HCT116 (cell line): ENCODE measurements around the gene MAP1LC3B. TPM values are rescaled to one million over a fixed set of nuclear protein-coding genes. Genes with fewer than 3 reads are reported as not detected.

Experiments used
- ATAC-seq: fragments of 200-7000 bp; cut with Tn5 transposase; 2 replicates; pipeline ENCODE4 v1.9.1; 2020; ENCODE audit warnings: mild to moderate bottlenecking, moderate library complexity
- BruUV-seq: library from RNA; stranded (reverse); fragments of 400-500 nt; replicated peaks from 2 replicates; lab custom pipeline; 2021; lab: Mats Ljungman, UMichigan
- CTCF ChIA-PET: fragments of 300-600 bp; sonication (Branson Sonifier 250); formaldehyde crosslinking; loops from one replicate; lab custom pipeline; 2021; ENCODE audit warnings: antibody characterized with exemption; lab: Charles Lee
- POLR2A ChIA-PET: fragments of 300-600, 350-600 bp; sonication (Branson Sonifier 250); formaldehyde crosslinking; loops from one replicate; lab custom pipeline; 2021; ENCODE audit warnings: antibody characterized with exemption; lab: Charles Lee
- RAD21 ChIA-PET, 2 experiments: fragments of 300-600 bp; sonication (Branson Sonifier 250); formaldehyde crosslinking; loops; one replicate each; lab custom pipeline; 2023; ENCODE audit warnings: low total read pairs in 2 of 2; ENCODE audit not compliant: uncharacterized antibody in 2 of 2, unreplicated experiment in 2 of 2, low non-redundant PET in 1 of 2; lab: Charles Lee
- DNase-seq: peaks from one replicate; pipeline ENCODE4 v3.0.0-alpha.2; 2010; ENCODE audit warnings: low read depth, low spot score
- H2AFZ ChIP-seq: fragments of 200-600 bp; shearing (Covaris generic), sonication (generic); 2 replicates; pipeline ENCODE4 v1.6.1; 2017; ENCODE audit warnings: low read depth, mixed run types, mixed read lengths, antibody characterized with exemption, low read length; ENCODE audit not compliant: poor library complexity, severe bottlenecking
- H3K27ac ChIP-seq: 2 replicates; pipeline ENCODE4 v1.5.1; 2012; ENCODE audit warnings: low read depth, low read length
- H3K27me3 ChIP-seq: fragments of 200-600 bp; sonication (generic); 2 replicates; pipeline ENCODE4 v1.6.1; 2016; ENCODE audit warnings: mixed run types, low read length, mixed read lengths; ENCODE audit not compliant: insufficient read depth
- H3K36me3 ChIP-seq, 2 experiments: fragments of 200-500 bp in 1 of 2; fragments of 200-600 bp in 1 of 2; sonication (Bioruptor generic) in 1 of 2; sonication (generic) in 1 of 2; 2 replicates each; pipeline versions ENCODE4 v1.5.1 to v1.6.1; 2014 to 2016; ENCODE audit warnings: low read length in 2 of 2, inconsistent platforms in 1 of 2, mixed read lengths in 1 of 2, mixed run types in 1 of 2; ENCODE audit not compliant: insufficient read depth in 2 of 2, control insufficient read depth in 1 of 2
- H3K4me1 ChIP-seq, 2 experiments: fragments of 200-600 bp in 1 of 2; sonication (generic) in 1 of 2; 2 replicates each; pipeline versions ENCODE4 v1.5.1 to v1.6.1; 2012 to 2017; ENCODE audit warnings: low read length in 2 of 2, inconsistent platforms in 1 of 2, mild to moderate bottlenecking in 1 of 2, mixed read lengths in 1 of 2, mixed run types in 1 of 2, moderate library complexity in 1 of 2; ENCODE audit not compliant: insufficient read depth in 2 of 2, control insufficient read depth in 1 of 2
- H3K4me2 ChIP-seq: fragments of 200-600 bp; sonication (generic); 2 replicates; pipeline ENCODE4 v1.6.1; 2017; ENCODE audit warnings: mixed run types, low read length, mixed read lengths
- H3K4me3 ChIP-seq, 2 experiments: fragments of 200-600 bp in 1 of 2; sonication (generic) in 1 of 2; replicated peaks in 1 of 2; 2 replicates each; pipeline ENCODE4 v1.5.1; 2011 to 2016; ENCODE audit warnings: low read length in 2 of 2, control low read depth in 1 of 2, low read depth in 1 of 2, mild to moderate bottlenecking in 1 of 2, mixed read lengths in 1 of 2, mixed run types in 1 of 2
- H3K79me2 ChIP-seq: fragments of 200-600 bp; sonication (generic); 2 replicates; pipeline ENCODE4 v1.6.1; 2017; ENCODE audit warnings: mild to moderate bottlenecking, mixed run types, low read length, moderate library complexity, mixed read lengths; ENCODE audit not compliant: insufficient read depth
- H3K9ac ChIP-seq: fragments of 200-600 bp; sonication (generic); 2 replicates; pipeline ENCODE4 v1.6.1; 2016; ENCODE audit warnings: low read length, mixed read lengths
- H3K9me2 ChIP-seq: fragments of 200-600 bp; sonication (generic), shearing (Covaris generic); 2 replicates; pipeline ENCODE4 v1.6.1; 2017; ENCODE audit warnings: mixed run types, mild to moderate bottlenecking, moderate library complexity; ENCODE audit not compliant: insufficient read depth
- H3K9me3 ChIP-seq, 2 experiments: fragments of 200-500 bp in 1 of 2; fragments of 200-600 bp in 1 of 2; sonication (Bioruptor generic) in 1 of 2; sonication (generic) in 1 of 2; 2 replicates each; pipeline ENCODE4 v1.6.1; 2014 to 2017; ENCODE audit warnings: low read length in 2 of 2, mixed read lengths in 2 of 2, inconsistent platforms in 1 of 2, low read depth in 1 of 2, mild to moderate bottlenecking in 1 of 2, mixed run types in 1 of 2, moderate library complexity in 1 of 2; ENCODE audit not compliant: control insufficient read depth in 1 of 2, insufficient read depth in 1 of 2
- H4K20me1 ChIP-seq: fragments of 200-600 bp; sonication (generic), shearing (Covaris generic); 2 replicates; pipeline ENCODE4 v1.6.1; 2017; ENCODE audit warnings: mixed run types, mild to moderate bottlenecking, moderate library complexity; ENCODE audit not compliant: insufficient read depth
- ATF3 ChIP-seq: IDR thresholded peaks from 2 replicates; pipeline ENCODE4 v1.6.1; 2012
- EZH2 ChIP-seq: fragments of 200-600 bp; sonication (generic); IDR thresholded peaks from 2 replicates; pipeline ENCODE4 v1.6.1; 2017; ENCODE audit warnings: antibody characterized with exemption, mixed run types
- FOSL1 ChIP-seq: IDR thresholded peaks from 2 replicates; pipeline ENCODE4 v1.6.1; 2012; ENCODE audit warnings: low read depth
- JUND ChIP-seq: IDR thresholded peaks from 2 replicates; pipeline ENCODE4 v1.6.1; 2012
- RAD21 ChIP-seq: IDR thresholded peaks from 2 replicates; pipeline ENCODE4 v1.6.1; 2012; ENCODE audit warnings: low read depth, mild to moderate bottlenecking
- REST ChIP-seq: IDR thresholded peaks from 2 replicates; pipeline ENCODE4 v1.6.1; 2012; ENCODE audit warnings: low read depth
- SIN3A ChIP-seq: IDR thresholded peaks from 2 replicates; pipeline ENCODE4 v1.6.1; 2012; ENCODE audit warnings: low read depth
- SP1 ChIP-seq: IDR thresholded peaks from 2 replicates; pipeline ENCODE4 v1.6.1; 2012; ENCODE audit warnings: low read depth
- TCF7L2 ChIP-seq: IDR thresholded peaks from 2 replicates; pipeline ENCODE4 v1.7.0; 2011; ENCODE audit warnings: borderline replicate concordance, inconsistent platforms; ENCODE audit not compliant: insufficient read depth, insufficient read length; ENCODE audit errors: extremely low read depth
- ZFX ChIP-seq: fragments of 450-650 bp; IDR thresholded peaks from 2 replicates; pipeline ENCODE4 v1.6.1; 2017
- intact Hi-C: fragments of 100-400 bp; cut with micrococcal nuclease; formaldehyde crosslinking; loops from 2 replicates; pipeline ENCODE4 v1.10.0; 2022
- total RNA-seq: library from RNA; stranded (reverse); gene quantifications from one replicate; pipeline ENCODE4 v1.2.1, GENCODE V29; 2021; ENCODE audit not compliant: unreplicated experiment
- TF ChIP-seq, protein P1 (sequence below), 3 experiments: fragments of 200-600 bp in 1 of 3; sonication (generic) in 1 of 3; IDR thresholded peaks in 2 of 3; conservative IDR thresholded peaks in 1 of 3; 2 replicates each; pipeline ENCODE4 v1.5.1; 2012 to 2017; ENCODE audit warnings: low read depth in 2 of 3, low read length in 2 of 3, antibody characterized with exemption in 1 of 3, borderline replicate concordance in 1 of 3, control low read depth in 1 of 3, mild to moderate bottlenecking in 1 of 3, mixed read lengths in 1 of 3, mixed run types in 1 of 3, moderate library complexity in 1 of 3; ENCODE audit not compliant: insufficient read depth in 1 of 3

MAP1LC3B gene
- total RNA-seq, 1 experiment from 2014 or later = 93.8 TPM

GRCh38 chr16:87350681-87351319, 41.3 kb upstream of the MAP1LC3B start:
- H3K4me1 ChIP-seq = no peaks in the 10 kb centered on the region
- H3K4me3 ChIP-seq = no peak overlapping the region
- H3K27me3 ChIP-seq = no peaks in the 10 kb centered on the region
- peaks cover 34% of the 10 kb centered on the region; the same call in 1 of the 2 replicates for H3K79me2 ChIP-seq
- no peaks in the 10 kb centered on the region for H3K9me2 ChIP-seq
- no peak overlapping the region for H3K27ac ChIP-seq
- H2AFZ ChIP-seq = no peak overlapping the region
- no TSS peak for BruUV-seq
- H3K4me2 ChIP-seq = no peak overlapping the region
- no peaks in the 10 kb centered on the region for H3K9me3 ChIP-seq
- no peaks in the 10 kb centered on the region; the same call in 1 of the 2 replicates for H4K20me1 ChIP-seq
- TF ChIP-seq TCF7L2 (no peak), ZFX (no peak), JUND (no peak), RAD21 (no peak), SP1 (no peak)
- no peak overlapping the region for H3K9ac ChIP-seq
- no peak for ATAC-seq
- RAD21 ChIA-PET = no interaction called here
- DNase-seq = no peak
- intact Hi-C loops = no loop called here
- peaks cover 5 to 16% of the 10 kb centered on the region in 2 experiments; a peak in 3 of 4 replicates for H3K36me3 ChIP-seq
- CTCF ChIA-PET = no interaction called here
- POLR2A ChIA-PET = no interaction called here

DNA sequence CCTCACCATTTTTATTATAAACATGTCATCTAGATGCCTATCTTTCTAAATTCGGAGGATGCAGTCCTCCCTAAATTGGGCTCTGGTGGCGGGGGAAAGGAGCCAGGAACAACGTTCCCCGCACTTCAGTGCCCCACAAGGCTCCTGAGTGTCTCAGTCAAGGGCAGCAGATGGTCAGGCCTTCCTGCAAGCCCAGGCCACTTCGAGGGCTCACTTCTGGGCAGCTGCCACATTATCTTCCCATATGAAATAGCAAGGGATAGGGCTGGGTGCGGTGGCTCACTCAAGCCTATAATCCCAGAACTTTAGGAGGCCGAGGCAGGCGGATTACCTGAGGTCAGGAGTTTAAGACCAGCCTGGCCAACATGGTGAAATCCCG, 40.8 kb upstream of the MAP1LC3B start:
- ChIA-PET CTCF (no interaction called here), RAD21 (no interaction called here), POLR2A (no interaction called here)
- intact Hi-C loops = no loop called here
- Histone ChIP-seq H3K4me3 (no peak overlapping the region), H3K79me2 (peaks cover 34% of the 10 kb centered on the region; the same call in 1 of the 2 replicates), H3K9me2 (no peaks in the 10 kb centered on the region), H3K27ac (no peak overlapping the region), H2AFZ (no peak overlapping the region), H3K9ac (no peak overlapping the region), H4K20me1 (no peaks in the 10 kb centered on the region; the same call in 1 of the 2 replicates), H3K36me3 (peaks cover 2 to 14% of the 10 kb centered on the region in 2 experiments; a peak in 2 of 4 replicates), H3K9me3 (no peaks in the 10 kb centered on the region), H3K4me1 (no peaks in the 10 kb centered on the region), H3K27me3 (no peaks in the 10 kb centered on the region), H3K4me2 (no peak overlapping the region)
- no peak for DNase-seq
- BruUV-seq = no TSS peak
- no peak for TF ChIP-seq FOSL1
- no peak for TF ChIP-seq ATF3
- no peak for TF ChIP-seq EZH2
- TF ChIP-seq, protein P1, sequence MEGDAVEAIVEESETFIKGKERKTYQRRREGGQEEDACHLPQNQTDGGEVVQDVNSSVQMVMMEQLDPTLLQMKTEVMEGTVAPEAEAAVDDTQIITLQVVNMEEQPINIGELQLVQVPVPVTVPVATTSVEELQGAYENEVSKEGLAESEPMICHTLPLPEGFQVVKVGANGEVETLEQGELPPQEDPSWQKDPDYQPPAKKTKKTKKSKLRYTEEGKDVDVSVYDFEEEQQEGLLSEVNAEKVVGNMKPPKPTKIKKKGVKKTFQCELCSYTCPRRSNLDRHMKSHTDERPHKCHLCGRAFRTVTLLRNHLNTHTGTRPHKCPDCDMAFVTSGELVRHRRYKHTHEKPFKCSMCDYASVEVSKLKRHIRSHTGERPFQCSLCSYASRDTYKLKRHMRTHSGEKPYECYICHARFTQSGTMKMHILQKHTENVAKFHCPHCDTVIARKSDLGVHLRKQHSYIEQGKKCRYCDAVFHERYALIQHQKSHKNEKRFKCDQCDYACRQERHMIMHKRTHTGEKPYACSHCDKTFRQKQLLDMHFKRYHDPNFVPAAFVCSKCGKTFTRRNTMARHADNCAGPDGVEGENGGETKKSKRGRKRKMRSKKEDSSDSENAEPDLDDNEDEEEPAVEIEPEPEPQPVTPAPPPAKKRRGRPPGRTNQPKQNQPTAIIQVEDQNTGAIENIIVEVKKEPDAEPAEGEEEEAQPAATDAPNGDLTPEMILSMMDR (IDR thresholded peaks at IDR 0.05 in 2 of 3, conservative IDR thresholded peaks at IDR 0.05 in 1 of 3; ENCODE audit: borderline replicate concordance in 1 of 3, insufficient read depth in 1 of 3, low read depth in 2 of 3, low read length in 2 of 3) = no peak
- TF ChIP-seq SIN3A = no peak
- no peak for TF ChIP-seq REST
- TF ChIP-seq, all 23 proteins: peak for 0
- no peak for ATAC-seq
